Stimulated activated CD8-positive, alpha-beta memory T cell treated with anti-CD3 and anti-CD28 coated beads, Interleukin-7, amount 100 ng/mL, for 1 hour (primary cell): Measurements from ENCODE around the gene DENND1A.
"Not testable (repeated sequence)": the region's sequence is repeated elsewhere in the genome, so short reads cannot be mapped to it uniquely, and the experiment has no call there.

Experiments
- DNase-seq, 2 donors: peaks; one replicate each; pipeline ENCODE4 v3.0.0-alpha.2; 2020; ENCODE audit warnings: low read depth in 2 of 2

Gene DENND1A

DNA sequence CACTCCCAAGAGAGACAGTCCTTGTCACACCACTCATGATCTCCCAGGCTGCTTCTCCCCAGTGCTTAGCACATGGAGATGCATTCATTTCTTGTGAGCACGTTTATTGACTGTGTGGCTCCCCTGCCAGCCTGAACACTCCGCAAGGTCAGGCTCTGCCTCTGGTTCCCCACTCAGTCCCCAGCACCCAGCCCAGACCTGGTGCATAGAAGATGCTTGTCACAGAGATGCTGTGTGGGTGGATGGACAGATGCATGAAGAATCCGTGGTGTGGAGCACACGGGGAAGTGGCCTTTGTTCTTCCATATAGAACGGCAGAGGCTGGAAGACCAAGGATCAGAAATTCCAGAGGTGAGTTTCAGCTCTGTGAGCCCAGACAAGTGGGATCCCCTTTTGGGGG lies 587.7 kb downstream of the DENND1A start:
- no peak for DNase-seq

- no peak for DNase-seq
Measured at GRCh38 chr9:123341816-123342215, 588.1 kb downstream of the DENND1A start.

DNA sequence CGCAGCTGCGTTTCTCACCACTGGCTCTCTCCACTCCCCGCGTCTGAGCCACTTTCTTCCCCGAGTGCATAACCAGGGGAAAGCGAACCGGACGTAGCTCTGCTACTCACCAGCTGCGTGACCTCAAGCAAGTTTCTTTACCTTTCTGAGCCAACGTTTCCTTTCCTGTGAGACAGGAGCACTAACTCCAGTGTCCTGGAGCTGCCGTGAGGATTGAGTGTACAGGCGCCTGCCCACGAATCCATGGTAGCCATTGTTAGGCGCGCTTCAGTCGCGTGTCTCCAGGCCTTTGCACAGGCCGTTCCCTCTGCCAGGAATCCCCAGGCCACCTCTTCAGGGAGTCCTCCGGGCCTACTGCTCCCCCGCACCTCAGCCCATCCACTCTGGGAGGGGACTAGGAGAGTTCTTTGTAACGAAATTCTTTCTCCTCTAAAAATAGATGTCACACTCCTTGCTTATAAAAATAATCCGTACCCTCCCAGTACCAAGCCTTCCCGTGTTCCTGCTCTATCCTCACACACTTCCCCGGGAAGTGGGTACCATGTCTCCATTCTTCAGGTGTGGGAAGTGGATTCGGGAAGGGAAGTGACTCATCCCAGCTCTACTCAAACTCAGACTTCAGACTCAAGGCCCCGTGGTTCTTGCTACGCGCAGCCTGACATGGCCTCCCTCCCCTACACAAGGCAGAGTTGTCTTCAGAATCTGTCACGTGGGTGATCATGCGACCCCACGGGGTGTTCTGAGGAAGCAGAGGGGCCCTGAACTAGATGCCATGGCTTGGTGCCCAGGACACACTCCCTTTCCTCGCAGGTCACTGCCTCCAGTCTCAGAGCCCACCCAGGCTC lies 590.0 kb downstream of the DENND1A start:
- DNase-seq, result no peak

GRCh38 chr9:123338710-123339665 lies 590.9 kb downstream of the DENND1A start:
- DNase-seq, result peak; percentile 24 to 29

GRCh38 chr9:123337971-123338370 lies 592.0 kb downstream of the DENND1A start:
- DNase-seq, result no peak

DNA sequence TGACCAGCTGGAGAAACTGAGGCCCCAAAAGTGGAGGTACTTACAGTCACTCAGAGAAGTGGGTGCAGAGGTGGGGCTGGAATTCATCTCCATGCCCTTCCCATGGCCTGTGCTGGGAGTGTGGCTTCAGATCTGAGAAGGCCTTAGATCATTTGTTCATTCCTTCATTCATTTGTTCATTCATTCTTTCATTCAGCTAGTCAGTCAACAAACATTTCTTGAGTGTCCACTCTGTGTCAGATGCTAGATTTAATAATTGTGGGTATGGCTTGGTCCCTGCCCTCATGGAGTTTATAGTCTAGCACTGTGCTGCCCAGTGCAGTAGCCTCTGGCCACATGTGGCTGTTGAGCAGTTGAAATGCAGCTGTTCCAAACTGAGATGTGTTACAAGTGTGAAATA lies 593.0 kb downstream of the DENND1A start:
- DNase-seq, result no peak

GRCh38 chr9:123336449-123336848 lies 593.5 kb downstream of the DENND1A start:
- no peak for DNase-seq

GRCh38 chr9:123335986-123336329 lies 594.0 kb downstream of the DENND1A start:
- no peak for DNase-seq

DNA sequence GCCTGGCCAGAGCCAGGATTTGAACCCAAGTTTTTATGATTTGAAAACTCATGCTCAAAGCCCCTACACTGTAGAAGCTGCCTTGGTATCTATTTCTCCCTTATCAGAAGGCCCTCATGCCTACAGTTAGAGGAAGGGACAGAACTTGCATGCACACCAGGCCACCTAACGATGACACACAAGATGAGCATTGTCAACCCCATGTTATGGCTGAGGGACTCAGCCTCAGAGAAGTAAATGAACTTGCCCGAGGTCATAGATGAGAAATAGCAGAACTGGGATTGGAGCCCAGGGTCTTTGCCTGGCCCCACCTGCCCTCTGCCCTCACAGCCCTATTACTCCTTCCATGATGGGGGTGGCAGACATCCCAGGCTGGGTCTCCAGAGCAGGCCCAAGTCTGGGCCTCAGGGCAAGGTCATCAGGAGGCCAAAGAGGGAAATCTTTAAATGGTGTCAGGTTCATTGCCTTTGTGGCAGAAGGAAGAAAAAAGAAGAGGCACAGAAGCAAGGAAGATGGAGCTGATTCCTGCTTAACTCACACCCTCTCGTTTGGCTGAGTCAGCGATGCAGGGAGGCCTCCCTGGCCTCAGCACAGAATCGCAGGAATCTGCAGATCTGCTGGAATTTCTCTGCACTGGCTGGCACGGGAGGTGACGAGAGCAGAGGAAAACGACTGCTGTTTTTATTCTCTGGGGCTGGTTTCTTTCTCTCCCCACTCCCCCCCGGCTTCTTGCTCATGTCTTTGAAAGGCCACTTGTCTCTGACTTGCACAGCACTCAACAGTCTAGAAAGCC lies 594.5 kb downstream of the DENND1A start:
- no peak for DNase-seq

DNA sequence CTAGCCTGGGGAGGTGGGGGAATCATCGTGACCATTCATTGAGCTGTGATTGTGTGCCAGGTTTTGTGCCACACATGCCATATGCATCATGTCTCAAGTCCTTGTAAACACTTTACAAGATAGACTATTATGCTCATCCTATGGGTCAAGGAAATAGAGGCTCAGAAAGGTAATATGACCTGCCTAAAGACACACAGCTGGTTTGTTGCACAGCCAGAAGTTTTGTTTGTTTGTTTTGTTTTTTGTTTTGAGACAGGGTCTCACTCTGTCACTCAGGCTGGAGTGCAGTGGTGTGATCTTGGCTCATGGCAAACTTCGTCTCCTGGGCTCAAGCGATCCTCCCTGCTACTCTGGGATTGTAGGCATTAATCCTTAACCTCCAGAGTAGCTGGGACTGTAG lies 595.3 kb downstream of the DENND1A start:
- DNase-seq, result no peak

- DNase-seq, result not testable (repeated sequence)
Measured at GRCh38 chr9:123333058-123333669, 596.8 kb downstream of the DENND1A start.

DNA sequence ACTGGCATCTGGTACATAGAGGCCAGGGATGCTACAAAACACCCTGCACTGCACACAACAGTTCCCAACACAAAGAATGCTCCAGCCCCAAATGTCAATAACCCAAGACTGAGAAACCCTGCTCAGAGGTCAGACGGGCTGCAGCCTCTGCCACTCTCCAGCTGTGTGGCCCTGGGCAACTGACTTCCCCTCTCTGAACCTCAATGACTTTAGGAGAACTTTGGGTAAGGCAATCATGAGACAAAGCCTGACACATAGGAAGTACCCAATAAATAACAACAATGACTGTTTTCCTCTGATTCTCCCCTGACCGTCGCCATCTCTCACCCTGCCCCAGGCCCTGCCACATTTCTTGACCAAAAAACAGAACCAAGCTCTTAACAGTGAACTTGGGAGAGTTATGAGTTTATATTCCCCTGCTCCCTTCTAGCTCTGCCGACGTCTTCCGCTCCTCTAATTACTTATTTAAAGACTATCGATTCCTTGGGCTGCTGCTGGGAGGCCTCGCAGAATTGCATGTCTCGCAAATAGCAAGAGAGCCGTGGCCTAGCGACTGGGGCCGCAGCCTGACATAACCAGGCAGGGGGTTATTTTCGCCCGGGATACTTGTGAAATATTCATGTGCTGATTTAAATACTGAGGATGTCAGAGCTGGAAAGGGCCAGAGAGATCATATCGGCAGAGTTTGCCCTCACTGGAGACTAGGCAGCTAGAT lies 598.4 kb downstream of the DENND1A start:
- no peak for DNase-seq
